Natural killer cell (primary cell): ENCODE measurements around the gene CCDC194. TPM values are rescaled to one million over a fixed set of nuclear protein-coding genes. Genes with fewer than 3 reads are reported as not detected.

Experiments used
- ATAC-seq, 3 donors: fragments of 150-1000 bp in 2 of 3; fragments of 200-7000 bp in 1 of 3; cut with Tn5 transposase; 1 replicate in 1 of 3; 2 replicates in 2 of 3; pipeline ENCODE4 v1.10.0; 2021; ENCODE audit warnings: mild to moderate bottlenecking in 2 of 3, moderate library complexity in 2 of 3
- DNase-seq, 2 donors: peaks; one replicate each; pipeline versions ENCODE4 v3.0.0 to v3.0.0-alpha.2; 2013 to 2021; ENCODE audit warnings: mixed read lengths in 1 of 2
- H3K27ac ChIP-seq: one replicate; pipeline ENCODE4 v1.5.1; 2013; ENCODE audit warnings: mild to moderate bottlenecking, low read length
- H3K27me3 ChIP-seq: one replicate; pipeline ENCODE4 v1.6.1; 2013; ENCODE audit warnings: low read length; ENCODE audit not compliant: control insufficient read depth, insufficient read depth
- H3K36me3 ChIP-seq: one replicate; pipeline ENCODE4 v1.6.1; 2013; ENCODE audit warnings: low read length; ENCODE audit not compliant: control insufficient read depth, insufficient read depth
- H3K4me1 ChIP-seq: one replicate; pipeline ENCODE4 v1.6.1; 2013; ENCODE audit warnings: low read length; ENCODE audit not compliant: control insufficient read depth, insufficient read depth
- H3K4me3 ChIP-seq: one replicate; pipeline ENCODE4 v1.5.1; 2013; ENCODE audit warnings: low read length
- H3K9me3 ChIP-seq: one replicate; pipeline ENCODE4 v1.6.1; 2013; ENCODE audit warnings: low read length; ENCODE audit not compliant: control insufficient read depth, insufficient read depth
- H3K27ac Mint-ChIP-seq, 2 donors: one replicate each; pipeline ENCODE4 v1.8.0; 2022; ENCODE audit warnings: mild to moderate bottlenecking in 2 of 2, mixed read lengths in 2 of 2, moderate library complexity in 1 of 2
- H3K27me3 Mint-ChIP-seq, 2 donors: one replicate each; pipeline ENCODE4 v1.8.0; 2022; ENCODE audit warnings: low read depth in 2 of 2, mixed read lengths in 2 of 2
- H3K36me3 Mint-ChIP-seq: one replicate; pipeline ENCODE4 v1.8.0; 2022; ENCODE audit warnings: mixed read lengths
- H3K4me1 Mint-ChIP-seq, 2 donors: one replicate each; pipeline ENCODE4 v1.8.0; 2022; ENCODE audit warnings: mixed read lengths in 2 of 2
- H3K4me3 Mint-ChIP-seq: one replicate; pipeline ENCODE4 v1.8.0; 2022; ENCODE audit warnings: mild to moderate bottlenecking, moderate library complexity, mixed read lengths
- H3K9me3 Mint-ChIP-seq, 2 donors: one replicate each; pipeline ENCODE4 v1.8.0; 2022; ENCODE audit warnings: mixed read lengths in 2 of 2
- WGBS: methylation state at CpG from one replicate; pipeline ENCODE4 v1.1.7; 2013; ENCODE audit warnings: missing lambda C conversion rate; ENCODE audit not compliant: insufficient coverage; 5-methylcytosine and 5-hydroxymethylcytosine counted together
- intact Hi-C: fragments of 100-400 bp; cut with micrococcal nuclease; formaldehyde crosslinking; loops from one replicate; pipeline ENCODE4 v1.14.2; 2022
- total RNA-seq, 4 donors: library from RNA; stranded (reverse); fragments of 120-200 nt in 1 of 4; gene quantifications; one replicate each; pipeline versions ENCODE4 v1.2.3 to v1.2.4, GENCODE V29; 2013 to 2022
- TF ChIP-seq, protein P1 (sequence below): fragments of 200-600 bp; IDR thresholded peaks from one replicate; pipeline ENCODE4 v1.8.0; 2022; ENCODE audit warnings: antibody characterized with exemption

Gene CCDC194
- total RNA-seq, 3 donors from 2014 or later (not counting 1 experiment from before 2014, with no cell fraction given) = 2.7 TPM; not detected in 1

DNA sequence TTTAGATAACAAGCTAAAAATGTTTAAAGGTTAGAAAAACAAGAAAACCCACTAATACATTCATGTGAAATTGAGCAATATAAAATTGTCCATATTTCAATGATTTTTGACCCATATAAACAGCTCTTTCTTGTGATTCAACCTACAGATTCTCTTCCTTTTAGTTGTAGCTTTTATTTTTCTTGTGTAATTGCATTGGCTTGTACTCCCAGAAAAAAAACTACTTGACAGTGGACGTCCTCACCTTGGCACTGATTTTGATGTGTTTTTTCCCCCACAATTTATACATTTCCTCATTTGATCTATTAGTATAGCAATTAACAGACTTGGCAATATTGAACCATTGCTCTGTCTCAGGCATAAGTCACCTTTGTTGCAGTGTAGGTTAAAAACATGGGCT, 4.7 kb downstream of the CCDC194 start:
- Mint-ChIP-seq H3K4me1 (peaks cover 5 to 15% of the 10 kb centered on the region in 2 donors), H3K27ac (no peak overlapping the region), H3K4me3 (peak overlapping the region; percentile 49), H3K27me3 (peaks cover 0 to 3% of the 10 kb centered on the region in 2 donors), H3K9me3 (no peaks in the 10 kb centered on the region), H3K36me3 (no peaks in the 10 kb centered on the region)
- H3K27ac ChIP-seq = no peak overlapping the region
- WGBS = 57% methylated on average over 1 of the region's 1 CpG
- ATAC-seq (no peak), DNase-seq (no peak)
- H3K36me3 ChIP-seq = no peaks in the 10 kb centered on the region
- TF ChIP-seq, protein P1, sequence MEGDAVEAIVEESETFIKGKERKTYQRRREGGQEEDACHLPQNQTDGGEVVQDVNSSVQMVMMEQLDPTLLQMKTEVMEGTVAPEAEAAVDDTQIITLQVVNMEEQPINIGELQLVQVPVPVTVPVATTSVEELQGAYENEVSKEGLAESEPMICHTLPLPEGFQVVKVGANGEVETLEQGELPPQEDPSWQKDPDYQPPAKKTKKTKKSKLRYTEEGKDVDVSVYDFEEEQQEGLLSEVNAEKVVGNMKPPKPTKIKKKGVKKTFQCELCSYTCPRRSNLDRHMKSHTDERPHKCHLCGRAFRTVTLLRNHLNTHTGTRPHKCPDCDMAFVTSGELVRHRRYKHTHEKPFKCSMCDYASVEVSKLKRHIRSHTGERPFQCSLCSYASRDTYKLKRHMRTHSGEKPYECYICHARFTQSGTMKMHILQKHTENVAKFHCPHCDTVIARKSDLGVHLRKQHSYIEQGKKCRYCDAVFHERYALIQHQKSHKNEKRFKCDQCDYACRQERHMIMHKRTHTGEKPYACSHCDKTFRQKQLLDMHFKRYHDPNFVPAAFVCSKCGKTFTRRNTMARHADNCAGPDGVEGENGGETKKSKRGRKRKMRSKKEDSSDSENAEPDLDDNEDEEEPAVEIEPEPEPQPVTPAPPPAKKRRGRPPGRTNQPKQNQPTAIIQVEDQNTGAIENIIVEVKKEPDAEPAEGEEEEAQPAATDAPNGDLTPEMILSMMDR = no peak
- H3K27me3 ChIP-seq = no peaks in the 10 kb centered on the region
- H3K4me1 ChIP-seq = peaks cover 23% of the 10 kb centered on the region
- H3K4me3 ChIP-seq = no peak overlapping the region
- no peaks in the 10 kb centered on the region for H3K9me3 ChIP-seq
- intact Hi-C loops = no loop called here

DNA sequence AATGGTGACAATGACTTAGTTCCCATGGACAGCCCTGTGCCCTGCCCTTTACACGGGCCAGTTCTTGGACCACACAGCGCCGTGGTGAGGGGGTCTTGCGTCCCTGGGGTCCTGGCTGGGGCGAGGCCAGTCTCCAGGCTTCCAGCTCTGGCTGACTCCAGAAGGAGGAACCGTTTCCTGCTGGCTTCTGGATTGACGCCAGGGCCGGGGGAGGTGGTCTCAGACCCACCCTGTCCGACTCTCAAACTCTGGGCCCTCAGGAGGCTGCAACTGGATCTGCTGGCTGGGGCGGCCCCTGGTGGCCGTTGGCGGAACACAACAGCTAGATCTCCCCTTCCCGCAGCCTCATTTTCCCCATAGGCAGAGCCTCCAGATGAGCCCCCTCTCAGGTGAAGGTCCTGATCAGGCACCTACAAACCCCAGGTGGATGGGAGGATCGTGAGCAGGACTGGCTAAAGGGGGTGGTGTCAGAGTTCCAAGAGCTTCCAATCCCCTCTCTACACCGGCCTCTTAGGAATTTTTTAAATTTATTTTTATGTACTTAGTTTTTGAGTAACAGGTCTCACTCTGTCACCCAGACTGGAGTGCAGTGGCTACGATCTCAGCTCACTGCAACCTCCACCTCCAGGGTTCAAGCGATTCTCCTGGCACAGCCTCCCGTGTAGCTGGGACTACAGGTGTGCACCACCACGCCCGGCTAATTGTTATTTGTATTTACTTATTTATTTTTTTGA, 8.0 kb downstream of the CCDC194 start:
- Histone ChIP-seq H3K4me3 (no peak overlapping the region), H3K9me3 (no peaks in the 10 kb centered on the region), H3K36me3 (no peaks in the 10 kb centered on the region), H3K27ac (no peak overlapping the region), H3K4me1 (peaks cover 18% of the 10 kb centered on the region), H3K27me3 (no peaks in the 10 kb centered on the region)
- Mint-ChIP-seq H3K4me1 (peaks cover 0 to 6% of the 10 kb centered on the region in 2 donors), H3K36me3 (no peaks in the 10 kb centered on the region), H3K27me3 (peaks cover 0 to 3% of the 10 kb centered on the region in 2 donors), H3K9me3 (no peaks in the 10 kb centered on the region), H3K27ac (no peak overlapping the region), H3K4me3 (no peak overlapping the region)
- peak; percentile 57 to 62 (median 59) for ATAC-seq
- TF ChIP-seq, protein P1 = peak; percentile 93
- peak; percentile 53 to 78 for DNase-seq
- 40% methylated on average over 14 of the region's 20 CpGs for WGBS
- intact Hi-C loops = loop anchor here (1.0 kb wide), 1 partner anchor 40 kb away; no protein-coding TSS in a partner anchor

DNA sequence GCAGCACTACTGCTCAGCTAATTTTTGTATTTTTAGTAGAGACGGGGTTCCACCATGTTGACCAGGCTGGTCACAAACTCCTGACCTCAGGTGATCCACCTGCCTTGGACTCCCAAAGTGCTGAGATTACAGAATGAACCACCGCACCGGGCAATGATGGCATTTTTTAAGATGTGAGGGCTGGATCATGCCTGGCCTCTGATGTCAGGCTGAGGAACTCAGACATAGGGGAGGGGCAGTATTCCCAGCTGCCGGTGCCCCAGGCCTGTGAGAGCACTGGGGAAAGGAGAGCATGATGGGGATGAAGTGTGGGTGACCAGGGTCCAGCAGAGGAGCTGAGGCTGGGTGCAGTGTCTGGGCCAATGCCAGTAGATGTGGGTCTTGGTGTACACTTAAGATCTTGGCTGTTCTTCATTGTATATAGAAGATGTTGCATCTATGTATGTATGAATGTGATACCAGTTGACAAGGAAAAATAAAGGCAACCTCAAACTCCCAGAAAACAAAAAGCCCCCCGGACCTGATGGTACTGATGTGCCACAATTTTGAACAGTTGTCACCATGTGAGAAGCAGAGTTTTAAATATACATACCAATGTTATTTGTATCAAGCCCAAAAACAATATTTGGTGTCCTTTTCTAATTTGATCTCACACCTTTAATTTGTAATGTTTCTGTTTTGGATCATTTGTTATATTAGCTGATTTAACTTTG, 13.4 kb downstream of the CCDC194 start:
- no peaks in the 10 kb centered on the region for H3K36me3 ChIP-seq
- H3K4me1 ChIP-seq = peaks cover 22% of the 10 kb centered on the region
- H3K36me3 Mint-ChIP-seq = no peaks in the 10 kb centered on the region
- TF ChIP-seq, protein P1 = no peak
- H3K9me3 Mint-ChIP-seq = no peaks in the 10 kb centered on the region
- no peak overlapping the region for H3K4me3 ChIP-seq
- H3K27me3 Mint-ChIP-seq = peaks cover 0 to 7% of the 10 kb centered on the region in 2 donors
- DNase-seq (no peak), ATAC-seq (no peak)
- peaks cover 0 to 9% of the 10 kb centered on the region in 2 donors for H3K4me1 Mint-ChIP-seq
- H3K4me3 Mint-ChIP-seq = no peak overlapping the region
- no peaks in the 10 kb centered on the region for H3K9me3 ChIP-seq
- WGBS = 98% methylated on average over 5 of the region's 5 CpGs
- peaks cover 2% of the 10 kb centered on the region for H3K27me3 ChIP-seq
- H3K27ac ChIP-seq = no peak overlapping the region
- intact Hi-C loops = no loop called here
- no peak overlapping the region for H3K27ac Mint-ChIP-seq
